Endothelial cell (in vitro differentiated cells): ENCODE data around the gene NR2F1-AS1. TPM values are rescaled to one million over a fixed set of nuclear protein-coding genes. Genes with fewer than 3 reads are reported as not detected.

Experiments used
- DNase-seq: peaks from one replicate; pipeline ENCODE4 v3.0.0; 2021; ENCODE audit warnings: low spot score
- H3K27ac Mint-ChIP-seq: one replicate; pipeline ENCODE4 v1.8.0; 2021; ENCODE audit warnings: mixed read lengths, inconsistent platforms; ENCODE audit not compliant: unreplicated experiment
- H3K27me3 Mint-ChIP-seq: one replicate; pipeline ENCODE4 v1.8.0; 2021; ENCODE audit warnings: mild to moderate bottlenecking, moderate library complexity, mixed read lengths, inconsistent platforms; ENCODE audit not compliant: unreplicated experiment
- H3K36me3 Mint-ChIP-seq: one replicate; pipeline ENCODE4 v1.8.0; 2021; ENCODE audit warnings: mild to moderate bottlenecking, low read depth, mixed read lengths, inconsistent platforms; ENCODE audit not compliant: unreplicated experiment
- H3K4me1 Mint-ChIP-seq: one replicate; pipeline ENCODE4 v1.8.0; 2021; ENCODE audit warnings: mild to moderate bottlenecking, mixed read lengths, inconsistent platforms; ENCODE audit not compliant: unreplicated experiment
- H3K4me3 Mint-ChIP-seq: one replicate; pipeline ENCODE4 v1.8.0; 2021; ENCODE audit warnings: mild to moderate bottlenecking, mixed read lengths, inconsistent platforms; ENCODE audit not compliant: unreplicated experiment
- H3K9me3 Mint-ChIP-seq: one replicate; pipeline ENCODE4 v1.8.0; 2021; ENCODE audit warnings: mixed read lengths, inconsistent platforms; ENCODE audit not compliant: unreplicated experiment
- total RNA-seq: library from RNA; stranded (reverse); fragmentation: NEBNext Ultra II Directional; extraction: Animal tissue kit (Norgen Biotek cat#: 25700); gene quantifications from one replicate; pipeline ENCODE4 v1.2.1, GENCODE V29; 2021; ENCODE audit not compliant: unreplicated experiment
- TF ChIP-seq, protein P1 (sequence below): fragments of 200-600 bp; sonication (generic); IDR thresholded peaks from one replicate; pipeline ENCODE4 v1.5.0; 2021; ENCODE audit warnings: antibody characterized with exemption; ENCODE audit not compliant: unreplicated experiment

Gene NR2F1-AS1
- total RNA-seq, 1 donor from 2014 or later = 6.4 TPM

DNA sequence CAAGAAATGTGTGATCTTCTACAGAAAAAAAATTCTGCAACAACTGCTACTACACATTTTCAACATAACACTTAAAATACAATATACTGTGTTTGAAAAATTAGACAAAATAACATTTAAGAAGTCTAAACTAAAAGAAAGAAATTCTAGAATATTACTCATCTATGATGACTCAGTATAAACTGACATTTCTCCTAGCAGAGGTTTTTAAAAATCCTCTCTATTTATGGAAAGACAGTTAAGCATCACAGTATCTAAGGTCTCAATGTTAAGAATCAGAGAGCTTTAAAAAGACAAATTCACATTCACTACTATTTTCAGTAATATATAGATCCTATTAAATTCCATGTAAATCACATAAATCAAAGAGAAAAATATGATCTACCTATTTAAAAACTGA lies 61.3 kb downstream of the NR2F1-AS1 start:
- no peak for DNase-seq
- H3K9me3 Mint-ChIP-seq = peaks cover 5% of the 10 kb centered on the region
- H3K4me1 Mint-ChIP-seq = no peaks in the 10 kb centered on the region
- TF ChIP-seq, protein P1, sequence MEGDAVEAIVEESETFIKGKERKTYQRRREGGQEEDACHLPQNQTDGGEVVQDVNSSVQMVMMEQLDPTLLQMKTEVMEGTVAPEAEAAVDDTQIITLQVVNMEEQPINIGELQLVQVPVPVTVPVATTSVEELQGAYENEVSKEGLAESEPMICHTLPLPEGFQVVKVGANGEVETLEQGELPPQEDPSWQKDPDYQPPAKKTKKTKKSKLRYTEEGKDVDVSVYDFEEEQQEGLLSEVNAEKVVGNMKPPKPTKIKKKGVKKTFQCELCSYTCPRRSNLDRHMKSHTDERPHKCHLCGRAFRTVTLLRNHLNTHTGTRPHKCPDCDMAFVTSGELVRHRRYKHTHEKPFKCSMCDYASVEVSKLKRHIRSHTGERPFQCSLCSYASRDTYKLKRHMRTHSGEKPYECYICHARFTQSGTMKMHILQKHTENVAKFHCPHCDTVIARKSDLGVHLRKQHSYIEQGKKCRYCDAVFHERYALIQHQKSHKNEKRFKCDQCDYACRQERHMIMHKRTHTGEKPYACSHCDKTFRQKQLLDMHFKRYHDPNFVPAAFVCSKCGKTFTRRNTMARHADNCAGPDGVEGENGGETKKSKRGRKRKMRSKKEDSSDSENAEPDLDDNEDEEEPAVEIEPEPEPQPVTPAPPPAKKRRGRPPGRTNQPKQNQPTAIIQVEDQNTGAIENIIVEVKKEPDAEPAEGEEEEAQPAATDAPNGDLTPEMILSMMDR = no peak
- H3K4me3 Mint-ChIP-seq = no peak overlapping the region
- peaks cover 5% of the 10 kb centered on the region for H3K27me3 Mint-ChIP-seq
- H3K27ac Mint-ChIP-seq = no peak overlapping the region
- peaks cover 6% of the 10 kb centered on the region for H3K36me3 Mint-ChIP-seq

- TF ChIP-seq, protein P1 = no peak
- Mint-ChIP-seq H3K27me3 (peaks cover 5% of the 10 kb centered on the region), H3K9me3 (peaks cover 5% of the 10 kb centered on the region), H3K27ac (no peak overlapping the region), H3K4me1 (no peaks in the 10 kb centered on the region), H3K36me3 (peaks cover 6% of the 10 kb centered on the region), H3K4me3 (no peak overlapping the region)
- DNase-seq = no peak
Measured at GRCh38 chr5:93517828-93518227, 63.2 kb downstream of the NR2F1-AS1 start.

- H3K4me3 Mint-ChIP-seq = no peak overlapping the region
- H3K9me3 Mint-ChIP-seq = no peaks in the 10 kb centered on the region
- no peak overlapping the region for H3K27ac Mint-ChIP-seq
- no peaks in the 10 kb centered on the region for H3K36me3 Mint-ChIP-seq
- no peaks in the 10 kb centered on the region for H3K27me3 Mint-ChIP-seq
- DNase-seq = no peak
- H3K4me1 Mint-ChIP-seq = no peaks in the 10 kb centered on the region
- TF ChIP-seq, protein P1 = no peak
Measured at GRCh38 chr5:93513298-93513697, 67.7 kb downstream of the NR2F1-AS1 start.

DNA sequence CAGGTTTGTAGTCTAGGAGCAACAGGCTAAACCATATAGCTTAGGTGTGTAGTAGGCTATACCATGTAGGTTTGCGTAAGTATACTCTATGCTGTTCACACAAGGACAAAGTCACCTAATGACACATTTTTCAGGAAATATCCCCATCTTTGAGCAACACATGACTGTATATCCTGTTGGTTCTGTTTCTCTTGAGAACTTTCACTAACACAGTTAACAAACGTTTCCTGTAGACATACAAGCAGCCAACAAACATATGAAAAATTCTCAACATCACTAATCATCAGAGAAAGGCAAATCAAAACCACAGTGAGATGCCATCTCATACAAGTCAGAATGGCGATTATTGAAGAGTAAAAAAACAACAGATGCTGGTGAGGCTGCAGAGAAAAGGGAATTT lies 68.2 kb downstream of the NR2F1-AS1 start:
- DNase-seq = no peak

GRCh38 chr5:93511445-93511844 lies 69.6 kb downstream of the NR2F1-AS1 start:
- Mint-ChIP-seq H3K36me3 (no peaks in the 10 kb centered on the region), H3K9me3 (no peaks in the 10 kb centered on the region), H3K4me1 (no peaks in the 10 kb centered on the region), H3K27me3 (no peaks in the 10 kb centered on the region), H3K27ac (no peak overlapping the region), H3K4me3 (no peak overlapping the region)
- no peak for DNase-seq
- TF ChIP-seq, protein P1 = no peak

More for the DNA sequence above, 68.2 kb downstream of the NR2F1-AS1 start:
- H3K4me1 Mint-ChIP-seq = no peaks in the 10 kb centered on the region
- no peaks in the 10 kb centered on the region for H3K36me3 Mint-ChIP-seq
- TF ChIP-seq, protein P1 = no peak
- no peak overlapping the region for H3K27ac Mint-ChIP-seq
- H3K27me3 Mint-ChIP-seq = no peaks in the 10 kb centered on the region
- no peaks in the 10 kb centered on the region for H3K9me3 Mint-ChIP-seq
- H3K4me3 Mint-ChIP-seq = no peak overlapping the region
